Keratinocyte (primary cell): ENCODE results near the gene CRACR2A. TPM values are rescaled to one million over a fixed set of nuclear protein-coding genes. Genes with fewer than 3 reads are reported as not detected.

Source experiments
- DNase-seq: peaks from one replicate; pipeline ENCODE4 v3.0.0-alpha.2; 2011; ENCODE audit warnings: low read depth, missing footprints, low spot score
- FAIRE-seq: peaks from 2 replicates; lab custom pipeline; 2011; peaks lifted over from hg19 to GRCh38; lab: Jason Lieb, UNC
- H2AFZ ChIP-seq: 2 replicates; pipeline ENCODE4 v1.6.0; 2012; ENCODE audit warnings: low read length, control low read depth, inconsistent platforms; ENCODE audit not compliant: control insufficient read depth
- H3K27ac ChIP-seq: 2 replicates; pipeline ENCODE4 v1.5.1; 2011; ENCODE audit warnings: low read length; ENCODE audit not compliant: control insufficient read depth, insufficient read depth
- H3K27me3 ChIP-seq: 3 replicates; pipeline ENCODE4 v1.6.0; 2011; ENCODE audit warnings: low read length; ENCODE audit not compliant: control insufficient read depth, insufficient read depth; ENCODE audit errors: extremely low read depth
- H3K36me3 ChIP-seq, 2 experiments: 2 replicates in 1 of 2; 3 replicates in 1 of 2; pipeline ENCODE4 v1.5.1; 2011; ENCODE audit warnings: low read length in 2 of 2, mild to moderate bottlenecking in 1 of 2; ENCODE audit not compliant: control insufficient read depth in 2 of 2, insufficient read depth in 2 of 2; ENCODE audit errors: extremely low read depth in 1 of 2
- H3K4me1 ChIP-seq: 3 replicates; pipeline ENCODE4 v1.5.1; 2011; ENCODE audit warnings: low read length; ENCODE audit not compliant: control insufficient read depth, insufficient read depth; ENCODE audit errors: extremely low read depth
- H3K4me2 ChIP-seq: 3 replicates; pipeline ENCODE4 v1.6.0; 2011; ENCODE audit warnings: low read depth, low read length; ENCODE audit not compliant: control insufficient read depth, insufficient read depth; ENCODE audit errors: extremely low read depth
- H3K4me3 ChIP-seq, 3 experiments: fragments of 200-600 bp in 1 of 3; sonication (generic) in 1 of 3; 2 replicates in 2 of 3; 3 replicates in 1 of 3; pipeline ENCODE4 v1.5.1; 2011 to 2016; ENCODE audit warnings: low read length in 3 of 3, mild to moderate bottlenecking in 3 of 3, control low read depth in 2 of 3, inconsistent platforms in 1 of 3, low read depth in 1 of 3, mixed read lengths in 1 of 3, mixed run types in 1 of 3, moderate library complexity in 1 of 3; ENCODE audit not compliant: control insufficient read depth in 2 of 3, insufficient read depth in 2 of 3; ENCODE audit errors: extremely low read depth in 1 of 3
- H3K79me2 ChIP-seq: 2 replicates; pipeline ENCODE4 v1.6.0; 2012; ENCODE audit warnings: low read length; ENCODE audit not compliant: control insufficient read depth, insufficient read depth
- H3K9ac ChIP-seq: 3 replicates; pipeline ENCODE4 v1.6.0; 2011; ENCODE audit warnings: low read length; ENCODE audit not compliant: control insufficient read depth, insufficient read depth; ENCODE audit errors: extremely low read depth
- H3K9me1 ChIP-seq: 3 replicates; pipeline ENCODE4 v1.6.0; 2011; ENCODE audit warnings: low read length; ENCODE audit not compliant: control insufficient read depth, insufficient read depth; ENCODE audit errors: extremely low read depth
- H3K9me3 ChIP-seq: 2 replicates; pipeline ENCODE4 v1.5.1; 2012; ENCODE audit warnings: low read depth, low read length; ENCODE audit not compliant: control insufficient read depth
- H4K20me1 ChIP-seq: 3 replicates; pipeline ENCODE4 v1.6.0; 2011; ENCODE audit warnings: low read length; ENCODE audit not compliant: control insufficient read depth, insufficient read depth; ENCODE audit errors: extremely low read depth
- EZH2 ChIP-seq: IDR thresholded peaks from one replicate; pipeline ENCODE4 v1.6.1; 2012; ENCODE audit warnings: inconsistent platforms, mild to moderate bottlenecking, low read length, moderate library complexity
- dilution Hi-C: fragments of 300-500 bp; cut with MboI; formaldehyde crosslinking; loops from one replicate; pipeline ENCODE4 v1.7.0; 2020; ENCODE audit warnings: low sequenced_read_pairs; ENCODE audit not compliant: extremely low pct_ligation_motif_present
- polyA plus RNA-seq, 5 experiments: library from polyadenylated mRNA; depleted of rRNA in 3 of 5; stranded (reverse) in 3 of 5; stranded (forward) in 1 of 5; unstranded in 1 of 5; fragments of >200 nt; gene quantifications; 1 replicate in 1 of 5; 2 replicates in 3 of 5; 3 replicates in 1 of 5; pipeline versions ENCODE4 v1.2.1 to v1.2.3, GENCODE V29; 2011 to 2012; ENCODE audit warnings: missing spikeins in 2 of 5, low read depth in 1 of 5, low replicate concordance in 1 of 5
- TF ChIP-seq, protein P1 (sequence below), 3 experiments: IDR thresholded peaks in 1 of 3; conservative IDR thresholded peaks in 1 of 3; optimal IDR thresholded peaks in 1 of 3; 2 replicates in 2 of 3; 3 replicates in 1 of 3; pipeline versions ENCODE3 to v1.5.1; 2011; ENCODE audit warnings: low read length in 3 of 3, mild to moderate bottlenecking in 3 of 3, moderate library complexity in 2 of 3, control low read depth in 1 of 3, inconsistent platforms in 1 of 3; ENCODE audit not compliant: insufficient read depth in 2 of 3; ENCODE audit errors: extremely low read depth in 1 of 3

The CRACR2A gene
- polyA plus RNA-seq, 1 donor (not counting 4 experiments of a cell fraction or from before 2014, with no cell fraction given) = 0.30 TPM

DNA sequence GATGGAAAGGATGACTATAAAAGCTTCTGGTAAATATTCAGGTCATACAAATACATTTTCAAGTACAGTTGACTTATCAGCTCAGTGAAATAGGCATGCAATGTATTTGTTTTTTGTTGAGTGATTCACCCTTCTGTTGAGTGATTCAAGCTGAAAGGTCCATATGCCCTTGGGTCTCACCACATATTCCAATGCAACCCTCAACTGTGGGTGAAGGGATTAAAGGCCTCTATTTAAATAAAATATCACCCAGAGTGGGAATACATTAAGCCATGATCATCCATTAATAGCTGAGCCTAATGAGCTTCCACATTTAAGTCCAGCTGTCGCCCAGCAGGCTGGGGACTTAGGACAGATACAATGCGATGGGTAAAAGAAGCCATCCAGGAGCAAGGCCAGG lies 120.2 kb downstream of the CRACR2A start:
- FAIRE-seq (no peak), DNase-seq (no peak)
- Histone ChIP-seq H4K20me1 (no peaks in the 10 kb centered on the region), H3K9me3 (no peaks in the 10 kb centered on the region), H2AFZ (no peak overlapping the region), H3K27me3 (peaks cover 15% of the 10 kb centered on the region), H3K4me1 (no peaks in the 10 kb centered on the region), H3K27ac (no peak overlapping the region), H3K4me2 (no peak overlapping the region), H3K79me2 (no peaks in the 10 kb centered on the region), H3K36me3 (no peaks in the 10 kb centered on the region), H3K9me1 (no peaks in the 10 kb centered on the region), H3K4me3 (no peak overlapping the region), H3K9ac (no peak overlapping the region)
- dilution Hi-C loops = no loop called here
- TF ChIP-seq EZH2 = no peak
- TF ChIP-seq, protein P1, sequence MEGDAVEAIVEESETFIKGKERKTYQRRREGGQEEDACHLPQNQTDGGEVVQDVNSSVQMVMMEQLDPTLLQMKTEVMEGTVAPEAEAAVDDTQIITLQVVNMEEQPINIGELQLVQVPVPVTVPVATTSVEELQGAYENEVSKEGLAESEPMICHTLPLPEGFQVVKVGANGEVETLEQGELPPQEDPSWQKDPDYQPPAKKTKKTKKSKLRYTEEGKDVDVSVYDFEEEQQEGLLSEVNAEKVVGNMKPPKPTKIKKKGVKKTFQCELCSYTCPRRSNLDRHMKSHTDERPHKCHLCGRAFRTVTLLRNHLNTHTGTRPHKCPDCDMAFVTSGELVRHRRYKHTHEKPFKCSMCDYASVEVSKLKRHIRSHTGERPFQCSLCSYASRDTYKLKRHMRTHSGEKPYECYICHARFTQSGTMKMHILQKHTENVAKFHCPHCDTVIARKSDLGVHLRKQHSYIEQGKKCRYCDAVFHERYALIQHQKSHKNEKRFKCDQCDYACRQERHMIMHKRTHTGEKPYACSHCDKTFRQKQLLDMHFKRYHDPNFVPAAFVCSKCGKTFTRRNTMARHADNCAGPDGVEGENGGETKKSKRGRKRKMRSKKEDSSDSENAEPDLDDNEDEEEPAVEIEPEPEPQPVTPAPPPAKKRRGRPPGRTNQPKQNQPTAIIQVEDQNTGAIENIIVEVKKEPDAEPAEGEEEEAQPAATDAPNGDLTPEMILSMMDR (optimal IDR thresholded peaks at IDR 0.05 in 1 of 3, IDR thresholded peaks at IDR 0.05 in 1 of 3, conservative IDR thresholded peaks at IDR 0.05 in 1 of 3; ENCODE audit: extremely low read depth in 1 of 3, insufficient read depth in 2 of 3, low read length in 3 of 3) = no peak

DNA sequence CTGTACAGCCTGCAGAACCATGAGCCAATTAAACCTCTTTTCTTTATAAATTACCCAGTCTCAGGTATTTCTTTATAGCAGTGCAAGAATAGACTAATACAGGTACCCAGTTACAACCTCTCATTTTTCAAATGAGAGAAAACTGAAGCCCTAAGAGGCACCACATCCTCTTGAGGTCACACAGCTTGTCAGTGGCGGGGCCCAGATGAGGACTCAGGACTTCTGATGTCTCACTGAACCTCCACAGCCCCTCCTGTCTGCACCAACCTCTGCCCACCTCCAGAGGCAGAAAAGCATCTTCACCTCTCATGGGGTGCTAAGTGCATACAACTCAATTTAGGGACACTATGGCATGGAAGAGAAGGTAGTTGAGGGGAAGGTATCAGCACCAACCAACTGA lies 120.7 kb downstream of the CRACR2A start:
- Histone ChIP-seq H3K36me3 (no peaks in the 10 kb centered on the region), H3K27me3 (peaks cover 15% of the 10 kb centered on the region), H3K79me2 (no peaks in the 10 kb centered on the region), H4K20me1 (no peaks in the 10 kb centered on the region), H3K9me1 (no peaks in the 10 kb centered on the region), H3K4me1 (no peaks in the 10 kb centered on the region), H3K9me3 (no peaks in the 10 kb centered on the region), H2AFZ (no peak overlapping the region), H3K27ac (no peak overlapping the region), H3K9ac (no peak overlapping the region), H3K4me3 (no peak overlapping the region), H3K4me2 (no peak overlapping the region)
- dilution Hi-C loops = no loop called here
- no peak for TF ChIP-seq EZH2
- TF ChIP-seq, protein P1 (optimal IDR thresholded peaks at IDR 0.05 in 1 of 3, IDR thresholded peaks at IDR 0.05 in 1 of 3, conservative IDR thresholded peaks at IDR 0.05 in 1 of 3; ENCODE audit: extremely low read depth in 1 of 3, insufficient read depth in 2 of 3, low read length in 3 of 3) = no peak
- no peak for DNase-seq
- no peak for FAIRE-seq
